GM18867 (cell line): ENCODE measurements around the gene HEATR3.
A peak's percentile ranks its signal among the peaks of the same experiment; 100 is the strongest.

Experiments
- ATAC-seq: cut with Tn5 transposase; IDR thresholded peaks from one replicate; pipeline ENCODE4 v1.9.1; 2021; ENCODE audit warnings: mild to moderate bottlenecking, moderate library complexity; ENCODE audit not compliant: unreplicated experiment

HEATR3 gene

GRCh38 chr16:50065624-50066481, at the start of gene HEATR3:
HEATR3 (plus strand) TSS chr16:50065970; CDS start chr16:50066132, 162 bp downstream.
- ATAC-seq = peak; percentile 79

- no peak for ATAC-seq
Measured at GRCh38 chr16:50017553-50017952, 48.2 kb upstream of the HEATR3 start.

GRCh38 chr16:50021544-50021943, 44.2 kb upstream of the HEATR3 start:
- ATAC-seq = no peak

- ATAC-seq = no peak
Measured at GRCh38 chr16:50023641-50024040, 42.1 kb upstream of the HEATR3 start.

GRCh38 chr16:50024207-50024606, 41.6 kb upstream of the HEATR3 start:
- ATAC-seq = no peak

GRCh38 chr16:50024684-50025536, 40.9 kb upstream of the HEATR3 start, which contains the start of gene CNEP1R1:
CNEP1R1 (plus strand) TSS chr16:50025225; CDS start chr16:50025316, 91 bp downstream.
- peak; percentile 97 for ATAC-seq

- ATAC-seq = peak; percentile 6
Measured at GRCh38 chr16:50025537-50025931, 40.2 kb upstream of the HEATR3 start.

- ATAC-seq = no peak
Measured at GRCh38 chr16:50027829-50028228, 37.9 kb upstream of the HEATR3 start.

- ATAC-seq = no peak
Measured at GRCh38 chr16:50035468-50035992, 30.2 kb upstream of the HEATR3 start.

GRCh38 chr16:50036426-50036825, 29.3 kb upstream of the HEATR3 start:
- no peak for ATAC-seq

- no peak for ATAC-seq
Measured at GRCh38 chr16:50037662-50038220, 28.0 kb upstream of the HEATR3 start.

GRCh38 chr16:50038286-50038685, 27.5 kb upstream of the HEATR3 start:
- no peak for ATAC-seq

- ATAC-seq = no peak
Measured at GRCh38 chr16:50038756-50039529, 26.8 kb upstream of the HEATR3 start.

- ATAC-seq = no peak
Measured at GRCh38 chr16:50040018-50040417, 25.8 kb upstream of the HEATR3 start.

GRCh38 chr16:50040710-50041109, 25.1 kb upstream of the HEATR3 start:
- no peak for ATAC-seq

GRCh38 chr16:50043358-50043757, 22.4 kb upstream of the HEATR3 start:
- ATAC-seq = no peak

- ATAC-seq = no peak
Measured at GRCh38 chr16:50045412-50045811, 20.4 kb upstream of the HEATR3 start.

- no peak for ATAC-seq
Measured at GRCh38 chr16:50046853-50047252, 18.9 kb upstream of the HEATR3 start.

- ATAC-seq = no peak
Measured at GRCh38 chr16:50047864-50048263, 17.9 kb upstream of the HEATR3 start.

GRCh38 chr16:50050802-50051201, 15.0 kb upstream of the HEATR3 start:
- ATAC-seq = no peak
